ENCODE data around the gene DDR2.

- TF ChIP-seq EZH2 (IDR thresholded peaks at IDR 0.05; ENCODE audit: borderline replicate concordance, insufficient read depth, low read length, poor library complexity, severe bottlenecking) = no peak
- no peak for TF ChIP-seq REST (IDR thresholded peaks at IDR 0.05; ENCODE audit: borderline replicate concordance)
- TF ChIP-seq CTCF (IDR thresholded peaks at IDR 0.05; ENCODE audit: poor library complexity, severe bottlenecking) = no peak
- no peak for TF ChIP-seq POLR2AphosphoS5 (IDR thresholded peaks at IDR 0.05)
- no peak for TF ChIP-seq EP300 (conservative IDR thresholded peaks at IDR 0.05; ENCODE audit: poor library complexity, severe bottlenecking)
- no peak for TF ChIP-seq TAF1 (IDR thresholded peaks at IDR 0.05; ENCODE audit: low read depth)
- no peak for TF ChIP-seq MXI1 (conservative IDR thresholded peaks at IDR 0.05; ENCODE audit: poor library complexity, severe bottlenecking)
- no peak for TF ChIP-seq RAD21 (conservative IDR thresholded peaks at IDR 0.05)
Measured at GRCh38 chr1:162823231-162823630, 191.0 kb downstream of the DDR2 start.
